Measurements from ENCODE around the gene PUM1.

The PUM1 gene

GRCh38 chr1:31020007-31020790 lies 45.3 kb downstream of the PUM1 start:
- no peak for DNase-seq

GRCh38 chr1:31019401-31019800 lies 46.1 kb downstream of the PUM1 start:
- no peak for DNase-seq

GRCh38 chr1:31016868-31017267 lies 48.6 kb downstream of the PUM1 start:
- DNase-seq = no peak

- no peak for DNase-seq
These were observed 52.2 kb downstream of the PUM1 start for GRCh38 chr1:31013187-31013864.

GRCh38 chr1:31012210-31012924 lies 53.1 kb downstream of the PUM1 start:
- no peak for DNase-seq

GRCh38 chr1:31011719-31012118 lies 53.8 kb downstream of the PUM1 start:
- no peak for DNase-seq

- DNase-seq = no peak
These were observed 55.2 kb downstream of the PUM1 start for GRCh38 chr1:31010086-31010989.

GRCh38 chr1:31007462-31007991 lies 58.0 kb downstream of the PUM1 start:
- no peak for DNase-seq

- no peak for DNase-seq
These were observed 58.8 kb downstream of the PUM1 start for GRCh38 chr1:31006747-31007146.

GRCh38 chr1:31005617-31006166 lies 59.8 kb downstream of the PUM1 start:
- no peak for DNase-seq

GRCh38 chr1:31005198-31005597 lies 60.3 kb downstream of the PUM1 start:
- DNase-seq = no peak

- no peak for DNase-seq
These were observed 61.3 kb downstream of the PUM1 start for GRCh38 chr1:31004231-31004621.

- no peak for DNase-seq
These were observed 61.8 kb downstream of the PUM1 start for GRCh38 chr1:31003613-31004230.

GRCh38 chr1:31000301-31000700 lies 65.2 kb downstream of the PUM1 start:
- DNase-seq = no peak

GRCh38 chr1:30998887-30999286 lies 66.6 kb downstream of the PUM1 start:
- no peak for DNase-seq

- no peak for DNase-seq
These were observed 67.3 kb downstream of the PUM1 start for GRCh38 chr1:30998171-30998570.

- DNase-seq = no peak
These were observed 68.0 kb downstream of the PUM1 start for GRCh38 chr1:30997463-30998057.

GRCh38 chr1:30995990-30996612 lies 69.4 kb downstream of the PUM1 start:
- no peak for DNase-seq

GRCh38 chr1:30991862-30992606 lies 73.5 kb downstream of the PUM1 start:
- no peak for DNase-seq

- DNase-seq = no peak
These were observed 74.9 kb downstream of the PUM1 start for GRCh38 chr1:30990591-30990990.

All from activated naive CD4-positive, alpha-beta T cell (primary cell).